Measurements from ENCODE around the gene C17orf107. TPM values are rescaled to one million over a fixed set of nuclear protein-coding genes. Genes with fewer than 3 reads are reported as not detected.

Gene C17orf107
- total RNA-seq, 4 donors from 2014 or later: 0.63 to 8.4 (median 3.3) TPM

DNA sequence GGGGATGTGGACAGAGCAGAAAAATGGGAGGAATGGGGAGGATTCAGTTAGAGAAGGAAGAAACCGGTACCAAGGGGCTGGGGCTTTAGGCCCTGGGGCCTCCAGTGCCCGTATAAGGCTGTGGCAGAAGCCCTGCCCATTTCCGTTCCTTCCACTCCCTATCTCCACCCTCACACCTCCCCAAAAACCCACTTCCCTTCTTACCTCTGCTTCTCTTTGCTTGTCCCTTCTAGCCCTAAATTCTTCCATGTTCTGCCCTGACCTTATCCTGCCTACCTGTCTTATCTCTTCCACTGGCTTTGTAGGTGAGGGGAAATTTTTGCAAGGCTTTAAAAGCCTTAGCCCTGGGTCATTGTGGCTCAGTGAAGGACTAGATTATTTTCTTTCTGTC is 44.8 kb downstream of the C17orf107 start:
- ATAC-seq (ENCODE audit: low FRiP score) (no peak), DNase-seq (ENCODE audit: low spot score) (no peak)
- TF ChIP-seq, protein P1, sequence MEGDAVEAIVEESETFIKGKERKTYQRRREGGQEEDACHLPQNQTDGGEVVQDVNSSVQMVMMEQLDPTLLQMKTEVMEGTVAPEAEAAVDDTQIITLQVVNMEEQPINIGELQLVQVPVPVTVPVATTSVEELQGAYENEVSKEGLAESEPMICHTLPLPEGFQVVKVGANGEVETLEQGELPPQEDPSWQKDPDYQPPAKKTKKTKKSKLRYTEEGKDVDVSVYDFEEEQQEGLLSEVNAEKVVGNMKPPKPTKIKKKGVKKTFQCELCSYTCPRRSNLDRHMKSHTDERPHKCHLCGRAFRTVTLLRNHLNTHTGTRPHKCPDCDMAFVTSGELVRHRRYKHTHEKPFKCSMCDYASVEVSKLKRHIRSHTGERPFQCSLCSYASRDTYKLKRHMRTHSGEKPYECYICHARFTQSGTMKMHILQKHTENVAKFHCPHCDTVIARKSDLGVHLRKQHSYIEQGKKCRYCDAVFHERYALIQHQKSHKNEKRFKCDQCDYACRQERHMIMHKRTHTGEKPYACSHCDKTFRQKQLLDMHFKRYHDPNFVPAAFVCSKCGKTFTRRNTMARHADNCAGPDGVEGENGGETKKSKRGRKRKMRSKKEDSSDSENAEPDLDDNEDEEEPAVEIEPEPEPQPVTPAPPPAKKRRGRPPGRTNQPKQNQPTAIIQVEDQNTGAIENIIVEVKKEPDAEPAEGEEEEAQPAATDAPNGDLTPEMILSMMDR (IDR thresholded peaks at IDR 0.05): no peak

DNA sequence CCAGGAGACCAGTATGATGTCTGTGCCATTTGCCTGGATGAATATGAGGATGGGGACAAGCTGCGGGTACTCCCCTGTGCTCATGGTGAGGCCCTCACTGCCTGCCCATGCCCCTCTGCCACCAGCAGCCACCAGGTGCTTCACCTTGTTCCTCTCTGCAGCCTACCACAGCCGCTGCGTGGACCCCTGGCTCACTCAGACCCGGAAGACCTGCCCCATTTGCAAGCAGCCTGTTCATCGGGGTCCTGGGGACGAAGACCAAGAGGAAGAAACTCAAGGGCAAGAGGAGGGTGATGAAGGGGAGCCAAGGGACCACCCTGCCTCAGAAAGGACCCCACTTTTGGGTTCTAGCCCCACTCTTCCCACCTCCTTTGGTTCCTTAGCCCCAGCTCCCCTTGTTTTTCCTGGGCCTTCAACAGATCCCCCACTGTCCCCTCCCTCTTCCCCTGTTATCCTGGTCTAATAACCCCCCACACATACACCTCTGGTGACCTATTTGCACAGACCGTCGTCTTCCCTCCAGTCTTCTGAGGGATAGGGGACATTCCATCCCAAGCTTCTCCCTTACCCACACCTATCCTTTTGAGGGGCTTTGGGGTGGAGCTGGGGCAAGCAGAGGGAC is 45.3 kb downstream of the C17orf107 start:
- no peak for ATAC-seq (ENCODE audit: low FRiP score)
- DNase-seq (ENCODE audit: low spot score): no peak
- TF ChIP-seq, protein P1 (IDR thresholded peaks at IDR 0.05): no peak

DNA sequence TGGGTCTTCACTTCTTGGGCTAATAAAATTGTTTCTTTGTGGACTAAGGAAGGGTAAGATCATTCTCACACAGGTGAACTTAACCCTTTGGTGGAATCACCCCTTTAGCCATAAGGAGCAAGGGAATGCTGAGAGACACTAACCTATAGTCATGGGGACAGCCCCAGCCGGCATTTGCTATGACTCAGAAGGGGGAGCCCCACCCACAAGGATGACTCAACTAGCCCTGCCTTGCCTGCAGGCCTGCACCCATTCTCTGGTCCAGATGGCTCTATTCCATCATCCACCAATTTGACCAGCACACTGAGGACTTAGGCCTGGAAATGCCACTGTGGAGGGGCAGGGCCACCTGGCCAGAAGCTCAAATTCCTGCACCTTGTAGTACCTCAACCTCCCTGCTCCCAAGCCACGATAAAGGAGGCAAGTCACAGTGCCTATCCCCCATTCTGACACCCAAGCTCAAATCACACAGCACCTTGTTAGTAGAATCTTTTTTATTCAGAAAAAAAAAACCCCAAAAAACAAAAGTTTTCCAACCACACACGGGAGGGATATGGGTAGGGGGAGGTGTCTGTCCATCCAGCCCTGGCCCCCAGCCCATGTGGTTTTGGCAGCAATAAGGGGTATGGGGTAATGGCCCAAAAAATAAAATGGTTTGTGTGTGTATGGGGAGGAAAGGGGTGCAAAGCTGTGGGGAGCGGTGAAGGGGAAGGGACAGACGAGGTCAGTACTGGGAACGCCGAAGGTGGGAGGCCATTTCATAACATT is 46.0 kb downstream of the C17orf107 start:
- TF ChIP-seq, protein P1 (IDR thresholded peaks at IDR 0.05): no peak
- DNase-seq (ENCODE audit: low spot score) (no peak), ATAC-seq (ENCODE audit: low FRiP score) (peak; percentile 38)

DNA sequence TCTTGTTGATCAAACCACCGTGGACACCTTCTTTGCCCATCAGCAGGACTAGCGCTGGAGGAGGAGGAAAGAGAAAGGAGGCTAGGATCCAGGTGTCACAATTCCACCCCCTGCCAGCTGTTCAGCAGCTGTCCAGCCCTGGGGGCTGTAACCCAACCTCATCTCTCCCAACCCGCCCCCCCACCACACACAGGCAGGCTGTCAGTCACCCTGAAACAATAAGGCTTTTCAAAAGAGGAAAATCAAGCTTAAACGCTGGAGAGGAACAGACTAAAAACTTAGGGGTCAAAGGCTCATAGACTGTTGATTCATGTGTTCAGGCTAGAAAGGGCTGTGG is 46.6 kb downstream of the C17orf107 start:
- TF ChIP-seq, protein P1 (IDR thresholded peaks at IDR 0.05): no peak
- DNase-seq (ENCODE audit: low spot score) (no peak), ATAC-seq (ENCODE audit: low FRiP score) (no peak)

GRCh38 chr17:4946312-4946976 is 47.1 kb downstream of the C17orf107 start:
- TF ChIP-seq, protein P1 (IDR thresholded peaks at IDR 0.05): no peak
- DNase-seq (ENCODE audit: low spot score) (no peak), ATAC-seq (ENCODE audit: low FRiP score) (no peak)

DNA sequence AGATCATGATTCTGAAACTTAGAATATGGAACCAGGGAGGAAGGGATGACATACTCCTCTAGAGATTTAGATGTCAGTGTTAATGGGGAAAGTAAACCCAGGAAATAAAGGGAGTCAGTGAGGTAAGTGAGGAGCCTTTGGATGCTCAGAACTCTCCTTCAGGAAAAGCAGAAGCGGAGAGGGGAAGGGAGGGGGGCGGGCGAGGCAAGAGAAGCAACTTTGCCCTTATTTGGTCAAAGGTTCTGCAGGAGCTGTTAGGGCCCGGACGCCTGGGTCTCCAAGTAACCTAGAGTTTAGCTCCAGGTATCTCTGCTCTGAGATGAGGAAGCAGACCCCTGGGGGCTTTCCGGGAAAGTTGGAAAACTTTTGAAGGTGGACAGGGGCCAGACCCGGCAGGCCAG is 47.7 kb downstream of the C17orf107 start:
- no peak for DNase-seq (ENCODE audit: low spot score)

More for the DNA sequence above, 47.7 kb downstream of the C17orf107 start:
- ATAC-seq (ENCODE audit: low FRiP score): no peak
- TF ChIP-seq, protein P1 (IDR thresholded peaks at IDR 0.05): no peak
